MM.1S (cell line): ENCODE data around the gene TIMM50.

ENCODE experiments used
- CTCF ChIP-seq: fragments of 300-600 bp; sonication (generic); IDR thresholded peaks from 2 replicates; pipeline ENCODE4 v1.5.1; 2016; ENCODE audit warnings: antibody characterized with exemption, low read length, mixed read lengths
- EZH2 ChIP-seq: fragments of 300-600 bp; sonication (generic); optimal IDR thresholded peaks from 2 replicates; pipeline ENCODE3; 2017; ENCODE audit warnings: low read depth, mild to moderate bottlenecking, antibody characterized with exemption, low read length, mixed read lengths
- EZH2phosphoT487 ChIP-seq: fragments of 300-600 bp; sonication (generic); IDR thresholded peaks from 2 replicates; pipeline ENCODE4 v1.6.1; 2018; ENCODE audit warnings: antibody characterized with exemption, low read length

DNA sequence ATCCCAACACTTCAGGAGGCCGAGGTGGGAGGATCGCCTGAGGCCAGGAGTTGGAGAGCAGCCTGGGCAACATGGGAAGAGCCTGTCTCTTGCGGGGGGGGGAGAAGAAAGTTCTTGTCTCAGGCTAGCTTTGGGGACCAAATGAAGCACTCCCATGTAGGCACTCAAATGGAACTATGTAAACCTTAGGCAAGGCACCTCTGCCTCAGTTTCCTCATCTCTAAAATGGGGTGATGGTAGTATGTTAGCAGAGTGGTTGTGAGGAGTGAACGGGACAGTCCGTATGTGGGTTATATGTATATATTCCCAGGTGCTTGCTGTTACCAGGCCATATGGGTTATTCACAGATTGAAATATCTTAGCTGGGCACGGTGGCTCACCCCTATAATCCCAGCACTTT is 11.6 kb downstream of the TIMM50 start:
- no peak for TF ChIP-seq CTCF
- TF ChIP-seq EZH2 = no peak
- no peak for TF ChIP-seq EZH2phosphoT487
